GM19455 (cell line): ENCODE data around the gene MAMLD1.

ENCODE experiments used
- ATAC-seq: cut with Tn5 transposase; IDR thresholded peaks from one replicate; pipeline ENCODE4 v1.9.1; 2021; ENCODE audit not compliant: unreplicated experiment

Gene MAMLD1

DNA sequence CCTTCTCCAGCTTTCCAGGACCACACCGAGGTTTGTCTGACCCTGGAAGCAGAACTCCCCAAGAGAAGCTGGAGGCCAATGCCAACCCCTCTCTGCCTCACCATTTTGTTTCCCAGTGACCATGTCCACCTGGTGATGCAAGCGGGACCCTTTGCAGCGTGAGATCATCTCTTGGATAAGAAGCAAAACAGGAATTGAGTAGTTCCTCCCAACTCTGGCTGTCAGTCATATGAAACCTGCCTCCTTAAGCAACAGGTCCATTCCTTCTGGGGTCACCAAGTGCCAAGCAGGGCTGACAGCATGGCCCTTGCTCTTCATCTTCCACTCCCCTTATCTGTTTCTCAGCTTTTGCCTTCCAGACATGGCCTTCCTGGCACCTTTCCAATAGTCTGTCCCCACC, 164.0 kb downstream of the MAMLD1 start:
- ATAC-seq = no peak

DNA sequence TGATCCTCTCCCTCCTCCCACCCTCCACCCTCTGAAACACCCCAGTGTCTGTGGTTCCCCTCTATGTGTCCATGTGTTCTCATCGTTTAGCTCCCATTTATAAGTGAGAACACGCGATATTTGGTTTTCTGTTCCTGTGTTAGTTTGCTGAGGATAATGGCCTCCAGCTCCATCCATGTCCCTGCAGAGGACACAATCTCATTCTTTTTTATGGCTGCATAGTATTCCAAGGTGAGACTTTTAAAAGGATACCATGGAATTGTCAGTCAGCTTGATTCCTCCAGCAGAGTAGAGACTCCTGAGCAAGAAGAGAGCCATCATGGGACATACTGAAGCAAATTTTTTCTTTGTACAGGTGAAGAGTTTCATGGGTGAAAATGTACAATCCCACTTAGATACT, 166.5 kb downstream of the MAMLD1 start:
- no peak for ATAC-seq

- ATAC-seq = no peak
These were observed 167.7 kb downstream of the MAMLD1 start for GRCh38 chrX:150530821-150531220.

DNA sequence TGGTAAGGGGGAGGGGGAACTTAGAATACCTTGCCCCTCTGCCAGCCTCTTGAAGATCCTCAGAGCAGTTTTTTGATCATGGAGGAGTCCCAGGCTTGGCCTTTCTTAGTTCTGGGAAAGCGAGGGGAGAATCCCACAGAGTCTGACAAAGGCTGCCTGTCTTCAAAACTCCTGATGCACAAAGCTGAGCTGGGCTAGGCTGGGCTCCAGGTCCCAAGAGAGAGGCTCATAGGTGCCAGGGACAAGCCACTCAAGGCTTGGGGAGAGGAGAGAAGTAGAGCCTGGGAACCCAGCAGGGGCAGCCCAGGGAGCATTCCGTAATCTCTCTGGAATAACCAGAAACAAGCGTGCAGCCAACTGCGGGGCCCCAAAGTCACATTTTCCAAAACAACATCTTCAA, 168.3 kb downstream of the MAMLD1 start:
- no peak for ATAC-seq

DNA sequence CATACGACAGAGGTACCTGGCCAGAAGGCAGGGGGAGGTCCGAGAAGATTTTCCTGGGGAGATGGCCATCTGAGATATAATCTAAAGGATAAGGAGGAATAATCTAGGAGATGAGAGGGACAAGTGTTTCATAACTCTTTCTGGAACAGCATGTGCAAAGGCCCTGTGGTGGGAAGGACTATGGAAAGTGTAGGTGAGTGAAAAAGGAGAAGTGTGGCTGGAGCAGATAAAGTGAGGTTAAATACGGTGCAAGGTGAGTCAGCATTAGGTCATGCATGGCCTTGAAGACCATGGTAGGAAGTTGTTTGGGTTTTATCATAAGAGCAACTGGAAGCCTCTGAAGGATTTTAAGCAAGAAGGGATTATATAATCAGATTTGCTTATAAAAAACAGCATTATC, 170.7 kb downstream of the MAMLD1 start:
- no peak for ATAC-seq

GRCh38 chrX:150536455-150537116, 173.5 kb downstream of the MAMLD1 start:
- ATAC-seq = no peak

DNA sequence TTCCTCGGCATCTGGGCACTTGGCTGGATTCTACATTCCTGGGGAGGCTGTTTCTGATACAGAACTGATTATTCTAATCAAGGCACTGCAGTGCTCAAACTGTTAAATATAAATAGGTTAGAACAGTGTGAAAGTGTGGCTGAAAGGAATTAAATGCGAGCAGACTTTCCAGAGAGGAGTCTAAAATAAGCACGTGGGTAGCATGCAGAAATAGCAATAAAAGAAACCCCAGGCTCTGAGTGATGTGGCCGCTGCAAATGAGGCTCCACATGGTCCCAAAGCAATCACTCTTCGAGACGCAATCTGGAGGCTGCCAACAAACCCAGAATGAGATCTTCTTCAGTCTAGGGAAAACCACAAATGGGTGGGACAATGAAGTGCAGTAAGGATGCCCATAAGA, 174.7 kb downstream of the MAMLD1 start:
- ATAC-seq = no peak

- no peak for ATAC-seq
These were observed 177.8 kb downstream of the MAMLD1 start for GRCh38 chrX:150540965-150541364.

GRCh38 chrX:150542846-150543229, 179.7 kb downstream of the MAMLD1 start:
- peak; percentile 36 for ATAC-seq

- ATAC-seq = peak; percentile 38
These were observed 180.4 kb downstream of the MAMLD1 start for GRCh38 chrX:150543230-150544155.

DNA sequence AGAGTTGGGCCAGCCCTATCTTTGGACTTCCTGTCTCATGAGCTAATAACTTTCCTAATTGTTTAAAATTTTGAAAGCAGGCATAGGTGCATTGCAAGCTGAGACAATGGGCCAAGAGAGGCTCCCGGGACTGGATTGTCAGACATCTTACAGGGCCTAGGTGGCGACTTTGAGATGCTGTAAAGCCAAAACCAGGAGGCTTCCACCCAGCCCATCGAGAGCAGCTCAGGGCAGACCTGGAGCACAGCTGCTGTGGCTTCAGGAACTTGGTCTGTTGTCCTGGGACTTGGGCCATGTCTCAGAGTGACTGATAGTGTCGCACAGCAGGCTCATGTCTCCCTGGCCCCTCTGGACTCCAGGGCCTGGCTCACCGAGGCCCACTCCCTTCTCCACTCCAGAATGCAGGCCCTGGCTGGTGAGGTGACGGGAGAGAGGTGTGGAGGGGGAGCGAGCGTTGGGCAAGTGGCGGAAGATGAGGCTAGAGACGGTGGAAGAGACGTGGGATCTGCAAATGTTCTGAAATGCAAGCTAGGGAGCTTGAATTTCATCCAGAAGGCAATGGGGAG, 181.2 kb downstream of the MAMLD1 start:
- ATAC-seq = no peak

- ATAC-seq = no peak
These were observed 182.0 kb downstream of the MAMLD1 start for GRCh38 chrX:150544835-150545770.

DNA sequence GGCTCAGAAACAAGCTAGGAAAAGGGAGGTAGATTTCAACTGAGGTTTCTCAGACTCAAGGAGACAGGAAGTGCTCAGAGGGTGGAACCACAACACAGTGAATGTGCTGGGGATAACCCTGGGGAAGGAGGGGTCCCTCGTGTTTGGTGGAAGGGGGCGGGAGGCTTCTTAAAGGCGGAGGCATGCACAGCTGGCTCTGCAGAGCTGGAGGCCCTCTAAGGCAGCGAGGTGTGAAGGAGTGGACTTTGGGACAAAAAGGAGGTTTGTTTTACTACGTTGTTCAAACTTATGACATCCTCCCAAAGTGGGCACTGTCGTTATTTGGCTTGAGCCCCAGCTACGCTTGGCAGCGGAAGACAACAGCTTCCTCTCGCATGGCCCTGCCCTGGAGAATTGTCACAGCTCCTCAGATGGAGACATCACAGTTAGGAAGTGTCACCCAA, 183.6 kb downstream of the MAMLD1 start:
- no peak for ATAC-seq

DNA sequence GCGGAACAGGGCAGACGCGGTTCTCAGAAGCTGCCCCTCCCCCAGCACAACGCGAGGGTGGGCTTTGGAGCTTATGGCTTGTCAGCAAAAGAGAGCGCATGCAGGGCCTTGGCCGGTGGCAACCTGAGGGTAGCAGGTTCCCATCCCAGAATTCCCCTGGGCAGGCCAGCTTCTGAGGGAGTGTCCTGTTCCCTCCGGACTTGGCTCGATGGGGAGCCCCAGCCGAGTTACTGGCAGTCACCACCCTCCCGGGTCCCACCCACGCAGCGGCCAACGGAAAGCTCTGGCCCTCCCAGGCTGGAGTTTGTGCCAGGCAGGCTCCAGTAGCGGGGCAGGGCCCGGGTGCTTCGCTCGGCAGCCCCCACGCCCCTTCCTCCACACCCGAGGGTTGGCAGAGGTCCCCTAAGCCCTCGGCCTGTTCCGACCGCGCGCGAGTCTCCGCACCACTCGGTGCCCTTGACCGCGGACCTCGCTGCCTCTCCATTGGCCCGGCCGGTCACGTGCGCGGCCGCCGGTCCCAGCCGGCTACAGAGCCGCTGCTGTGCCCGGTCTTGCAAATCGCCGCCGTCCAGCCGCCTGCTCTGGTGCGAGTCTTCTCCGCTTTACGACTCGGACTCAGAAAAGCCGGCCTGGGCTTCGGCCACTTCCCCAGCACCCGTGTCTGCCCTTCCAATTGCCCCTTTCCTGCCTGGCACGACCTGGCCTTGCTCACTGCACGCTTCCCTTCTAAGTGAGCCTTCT, 184.4 kb downstream of the MAMLD1 start:
- peak; percentile 81 for ATAC-seq

DNA sequence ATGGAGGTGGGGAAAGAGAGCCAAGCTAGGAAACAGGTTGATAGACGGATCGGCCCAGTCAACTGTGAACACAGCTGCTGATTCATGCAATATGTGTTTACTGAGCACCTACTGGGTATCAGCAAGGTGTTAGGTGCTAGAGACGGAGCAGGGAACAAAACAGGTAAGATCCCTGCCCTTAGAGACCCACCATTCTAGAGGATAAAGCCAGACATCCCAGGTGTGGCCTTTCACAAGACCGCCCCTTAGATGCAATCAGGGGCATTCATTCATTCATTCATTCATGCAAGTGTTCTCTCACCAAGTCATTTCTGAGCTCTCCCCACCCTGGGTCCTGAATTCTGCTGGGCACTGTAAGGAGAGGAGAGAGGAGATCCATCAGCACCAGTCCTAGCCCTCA, 185.1 kb downstream of the MAMLD1 start:
- no peak for ATAC-seq

DNA sequence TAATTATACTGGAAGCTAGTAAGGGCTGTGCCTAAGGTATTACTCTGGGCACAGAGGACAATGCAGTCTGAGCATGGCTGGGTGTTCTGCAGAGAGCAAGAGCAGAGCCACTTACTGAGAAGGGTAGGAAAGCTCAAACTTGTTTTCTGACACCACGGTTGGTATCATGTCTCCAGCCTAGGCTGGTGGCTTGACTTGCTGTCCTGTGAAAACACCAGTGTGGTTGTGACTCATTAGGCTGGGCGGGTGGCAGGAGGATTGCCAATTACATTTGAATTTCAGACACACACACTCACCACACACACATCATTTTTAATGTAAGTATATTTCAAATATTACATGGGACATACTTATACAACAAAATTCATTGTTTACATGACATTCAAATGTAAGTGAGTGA, 185.6 kb downstream of the MAMLD1 start:
- ATAC-seq = no peak

- ATAC-seq = no peak
These were observed 188.8 kb downstream of the MAMLD1 start for GRCh38 chrX:150551963-150552362.

GRCh38 chrX:150558424-150558823, 195.3 kb downstream of the MAMLD1 start:
- ATAC-seq = no peak
